Activated CD4-positive, alpha-beta memory T cell treated with anti-CD3 and anti-CD28 coated beads, Interleukin-2, amount 10 ng/mL, durations not matched to agents 7 days and 5 days (primary cell): ENCODE measurements around the gene GLIS1. TPM values are rescaled to one million over a fixed set of nuclear protein-coding genes. Genes with fewer than 3 reads are reported as not detected.
A peak's percentile ranks its signal among the peaks of the same experiment; 100 is the strongest.

Source experiments
- CTCF ChIA-PET: fragments of 350-600 bp; sonication (Branson Sonifier 250); formaldehyde crosslinking; loops from one replicate; lab custom pipeline; 2021; ENCODE audit warnings: antibody characterized with exemption, inconsistent platforms; lab: Charles Lee
- POLR2A ChIA-PET: fragments of 350-600 bp; sonication (Branson Sonifier 250); formaldehyde crosslinking; loops from one replicate; lab custom pipeline; 2021; ENCODE audit warnings: antibody characterized with exemption; lab: Charles Lee
- DNase-seq: peaks from one replicate; pipeline ENCODE4 v3.0.0-alpha.2; 2020
- H3K27ac Mint-ChIP-seq: one replicate; pipeline ENCODE4 v1.8.0; 2021; ENCODE audit warnings: mild to moderate bottlenecking, mixed read lengths
- H3K27me3 Mint-ChIP-seq: one replicate; pipeline ENCODE4 v1.8.0; 2021; ENCODE audit warnings: mixed read lengths
- H3K36me3 Mint-ChIP-seq: one replicate; pipeline ENCODE4 v1.8.0; 2021; ENCODE audit warnings: low read depth, mixed read lengths
- H3K4me1 Mint-ChIP-seq: one replicate; pipeline ENCODE4 v1.8.0; 2021; ENCODE audit warnings: mixed read lengths
- H3K4me3 Mint-ChIP-seq: one replicate; pipeline ENCODE4 v1.8.0; 2021; ENCODE audit warnings: mild to moderate bottlenecking, mixed read lengths
- H3K9me3 Mint-ChIP-seq: one replicate; pipeline ENCODE4 v1.8.0; 2021; ENCODE audit warnings: mixed read lengths
- total RNA-seq, 2 experiments: library from RNA; stranded (reverse); gene quantifications; one replicate each; pipeline ENCODE4 v1.2.3, GENCODE V29; 2021

The GLIS1 gene
- total RNA-seq: not detected

DNA sequence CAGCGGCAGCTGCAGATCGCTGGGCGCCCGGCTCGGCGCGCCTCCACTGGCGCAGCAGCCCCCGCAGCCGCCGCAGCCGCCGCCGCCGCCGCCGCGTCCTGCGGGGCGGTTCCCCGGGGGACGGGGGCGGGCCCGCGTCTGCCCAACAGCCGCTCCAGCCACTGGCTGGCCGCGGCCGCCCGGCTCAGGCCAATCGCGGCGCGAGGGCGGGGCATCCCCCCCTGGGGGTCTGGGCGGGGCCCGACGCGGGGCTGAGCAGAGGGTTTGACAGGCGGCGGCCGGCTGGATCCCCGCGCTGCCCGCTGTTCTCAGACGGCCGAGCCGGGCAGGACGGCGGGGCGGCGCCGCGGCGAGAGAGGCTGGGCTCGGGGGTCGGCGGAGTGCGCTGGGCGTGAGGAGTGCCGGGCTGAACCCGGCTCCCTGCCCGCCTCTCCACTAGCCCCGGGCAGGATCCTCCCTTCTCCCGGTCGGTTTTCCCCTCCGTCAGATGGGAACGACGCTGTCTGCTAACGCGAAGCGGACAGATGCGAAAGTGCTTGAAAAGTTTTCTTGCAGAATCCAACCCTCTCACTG lies at the start of gene GLIS1:
Gene GLIS1, minus strand, starts transcription at position 56 of the 573 bp plus-strand sequence. CDS start 1,100 bp downstream, outside the sequence.
- ChIA-PET POLR2A (no interaction called here), CTCF (interaction anchor here (0.5 kb wide), 1 partner anchor 16 kb away, joined by 3 read pairs; no protein-coding TSS in a partner anchor)
- no peak within 1 kb of the TSS for H3K27ac Mint-ChIP-seq
- H3K36me3 Mint-ChIP-seq: peaks cover 3% of the 10 kb centered on the region
- H3K9me3 Mint-ChIP-seq: peaks cover 7% of the 10 kb centered on the region
- DNase-seq: peak; percentile 62
- H3K4me1 Mint-ChIP-seq: peaks cover 8% of the 10 kb centered on the region
- H3K4me3 Mint-ChIP-seq: peak within 1 kb of the TSS; percentile 42
- peaks cover 68% of the 10 kb centered on the region for H3K27me3 Mint-ChIP-seq

DNA sequence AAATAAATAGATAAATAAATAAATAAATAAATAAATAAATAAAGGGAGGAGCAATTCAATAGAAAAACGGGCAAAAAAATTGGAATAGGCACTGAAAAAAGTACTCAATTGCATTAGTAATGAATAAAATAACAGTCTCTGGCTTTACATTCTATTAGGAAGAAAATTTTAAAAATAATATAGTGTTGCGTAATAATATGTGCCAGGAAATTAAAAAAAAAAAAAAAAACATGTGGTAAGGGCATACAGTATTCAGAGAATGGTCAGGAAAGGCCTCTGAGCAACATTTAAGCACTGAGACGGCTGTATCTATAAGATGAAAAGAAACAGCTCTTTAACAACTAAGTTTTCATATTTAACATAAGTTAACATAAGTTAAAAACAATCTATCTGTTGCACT lies 48.7 kb upstream of the GLIS1 start:
- H3K4me1 Mint-ChIP-seq: peaks cover 16% of the 10 kb centered on the region
- no peaks in the 10 kb centered on the region for H3K9me3 Mint-ChIP-seq
- peaks cover 54% of the 10 kb centered on the region for H3K36me3 Mint-ChIP-seq
- no peak overlapping the region for H3K27ac Mint-ChIP-seq
- POLR2A ChIA-PET: interaction anchor here (0.9 to 1.2 kb wide), 2 partner anchors 10 to 498 kb away, joined by 3 to 4 read pairs; no protein-coding TSS in a partner anchor
- DNase-seq: no peak
- CTCF ChIA-PET: no interaction called here
- no peak overlapping the region for H3K4me3 Mint-ChIP-seq
- H3K27me3 Mint-ChIP-seq: no peaks in the 10 kb centered on the region

DNA sequence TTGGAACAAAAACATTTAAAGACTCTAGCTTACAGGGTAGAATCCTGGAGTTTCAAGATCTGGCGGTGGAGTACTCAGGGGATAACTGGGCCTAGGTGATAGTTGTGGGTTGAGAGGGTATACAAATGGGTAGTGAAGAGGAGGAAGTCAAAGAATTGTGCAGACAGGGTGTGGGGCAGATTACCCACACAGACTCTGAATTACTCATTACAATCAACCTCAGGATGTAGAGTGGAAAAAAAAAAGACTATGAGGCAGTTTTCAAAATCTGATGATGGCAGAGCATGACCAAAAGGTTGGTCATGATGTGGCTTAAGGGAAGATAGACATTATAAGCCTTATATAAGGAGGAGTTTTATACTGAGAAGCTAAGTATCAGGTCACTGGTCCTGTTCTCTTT lies 44.1 kb upstream of the GLIS1 start:
- H3K36me3 Mint-ChIP-seq: peaks cover 48% of the 10 kb centered on the region
- H3K4me1 Mint-ChIP-seq: peaks cover 29% of the 10 kb centered on the region
- H3K27me3 Mint-ChIP-seq: no peaks in the 10 kb centered on the region
- POLR2A ChIA-PET: interaction anchor here (1.0 to 1.5 kb wide), 2 partner anchors 14 to 17 kb away, joined by 4 to 5 read pairs; no protein-coding TSS in a partner anchor
- H3K9me3 Mint-ChIP-seq: no peaks in the 10 kb centered on the region
- no peak overlapping the region for H3K4me3 Mint-ChIP-seq
- DNase-seq: peak; percentile 44
- H3K27ac Mint-ChIP-seq: peak overlapping the region; percentile 56
- CTCF ChIA-PET: no interaction called here

DNA sequence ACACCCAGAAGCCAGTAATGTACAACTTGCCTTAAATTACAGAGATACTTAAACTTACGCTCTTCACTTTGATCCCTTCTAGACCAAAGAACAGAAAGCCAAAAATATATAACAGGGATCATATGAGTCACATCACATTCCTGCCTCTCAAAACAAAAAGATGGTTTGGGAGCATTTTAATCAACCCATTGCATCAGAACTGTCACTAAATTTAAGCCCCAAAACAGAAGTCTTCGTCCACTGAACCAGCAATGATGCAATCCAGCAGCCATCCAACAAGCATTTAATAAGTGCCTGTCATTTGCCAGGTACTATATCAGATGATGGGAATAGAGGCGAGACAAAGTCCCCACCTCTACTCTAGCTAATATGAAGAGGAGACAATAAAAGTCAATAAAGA lies 42.7 kb upstream of the GLIS1 start:
- peak overlapping the region; percentile 1 for H3K27ac Mint-ChIP-seq
- H3K4me3 Mint-ChIP-seq: no peak overlapping the region
- ChIA-PET POLR2A (no interaction called here), CTCF (no interaction called here)
- peaks cover 52% of the 10 kb centered on the region for H3K36me3 Mint-ChIP-seq
- no peak for DNase-seq
- H3K27me3 Mint-ChIP-seq: no peaks in the 10 kb centered on the region
- H3K9me3 Mint-ChIP-seq: no peaks in the 10 kb centered on the region
- H3K4me1 Mint-ChIP-seq: peaks cover 29% of the 10 kb centered on the region

DNA sequence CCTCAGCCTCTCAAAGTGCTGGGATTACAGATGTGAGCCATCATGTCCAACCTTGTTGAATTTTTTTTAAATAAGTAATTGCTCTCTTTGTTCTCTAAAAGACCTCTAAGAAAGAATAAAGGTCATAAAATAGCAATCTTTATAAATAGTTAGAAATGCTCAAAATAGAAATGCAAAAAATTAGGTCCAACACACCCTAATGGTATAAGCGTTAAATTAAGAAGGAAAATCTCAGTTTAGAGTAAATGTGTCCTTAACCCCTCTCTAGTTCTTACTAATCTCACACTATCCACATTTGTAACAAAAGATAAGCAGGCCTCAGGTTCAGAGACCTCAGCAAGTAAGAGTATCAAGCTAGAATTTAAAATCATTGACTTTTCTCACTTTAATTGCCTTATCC lies 38.3 kb upstream of the GLIS1 start:
- ChIA-PET CTCF (interaction anchor here (0.5 kb wide), 1 partner anchor 183 kb away, joined by 3 read pairs; no protein-coding TSS in a partner anchor), POLR2A (no interaction called here)
- Mint-ChIP-seq H3K4me1 (peaks cover 10% of the 10 kb centered on the region), H3K27me3 (no peaks in the 10 kb centered on the region), H3K9me3 (no peaks in the 10 kb centered on the region), H3K4me3 (no peak overlapping the region), H3K36me3 (peaks cover 23% of the 10 kb centered on the region), H3K27ac (no peak overlapping the region)
- DNase-seq: no peak

DNA sequence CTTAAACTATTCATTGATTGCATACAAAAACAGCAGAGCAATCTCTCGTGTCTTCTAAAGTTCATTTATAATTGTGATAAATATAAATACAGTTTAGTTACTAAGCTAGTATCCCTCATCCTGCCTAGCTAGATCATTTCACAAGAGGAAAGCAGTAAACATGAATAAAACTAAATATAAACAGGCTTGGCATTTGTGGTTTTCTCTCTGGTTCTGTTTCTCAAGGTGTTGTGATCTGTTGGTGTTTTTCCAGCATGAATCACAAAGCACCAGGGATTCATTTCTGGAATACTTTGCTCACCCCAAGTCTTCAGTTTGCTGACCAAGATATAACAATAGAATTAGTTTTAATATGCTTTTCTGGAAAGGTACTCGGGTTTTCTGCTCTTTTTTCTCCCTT lies 32.7 kb upstream of the GLIS1 start:
- no peak overlapping the region for H3K27ac Mint-ChIP-seq
- no peak overlapping the region for H3K4me3 Mint-ChIP-seq
- peaks cover 27% of the 10 kb centered on the region for H3K36me3 Mint-ChIP-seq
- ChIA-PET CTCF (interaction anchor here (0.8 kb wide), 1 partner anchor 18 kb away, joined by 3 read pairs; no protein-coding TSS in a partner anchor), POLR2A (no interaction called here)
- H3K9me3 Mint-ChIP-seq: no peaks in the 10 kb centered on the region
- H3K4me1 Mint-ChIP-seq: peaks cover 13% of the 10 kb centered on the region
- no peak for DNase-seq
- no peaks in the 10 kb centered on the region for H3K27me3 Mint-ChIP-seq

DNA sequence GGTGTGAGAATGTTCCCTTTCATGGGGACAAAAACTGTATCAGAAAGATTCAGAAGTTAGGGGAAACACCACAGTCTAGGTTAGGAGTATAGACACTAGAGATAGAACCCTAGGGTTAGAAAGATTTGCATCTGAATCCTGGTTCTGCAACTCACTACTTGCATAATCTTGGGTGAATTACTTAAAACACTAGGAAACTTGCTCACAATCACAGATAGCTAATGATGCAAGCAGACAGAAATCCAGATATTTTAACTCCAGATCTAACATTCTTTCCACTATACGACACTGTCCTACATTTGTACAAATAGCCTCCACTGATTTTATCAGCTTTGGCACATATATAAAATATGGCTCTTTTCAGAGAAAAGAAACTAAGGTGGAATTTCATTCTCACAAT lies 30.8 kb upstream of the GLIS1 start:
- Mint-ChIP-seq H3K9me3 (no peaks in the 10 kb centered on the region), H3K36me3 (peaks cover 43% of the 10 kb centered on the region), H3K4me3 (no peak overlapping the region), H3K27me3 (no peaks in the 10 kb centered on the region), H3K4me1 (peaks cover 32% of the 10 kb centered on the region), H3K27ac (no peak overlapping the region)
- ChIA-PET CTCF (no interaction called here), POLR2A (interaction anchor here (0.9 kb wide), 1 partner anchor 13 kb away, joined by 4 read pairs; no protein-coding TSS in a partner anchor)
- DNase-seq: no peak

DNA sequence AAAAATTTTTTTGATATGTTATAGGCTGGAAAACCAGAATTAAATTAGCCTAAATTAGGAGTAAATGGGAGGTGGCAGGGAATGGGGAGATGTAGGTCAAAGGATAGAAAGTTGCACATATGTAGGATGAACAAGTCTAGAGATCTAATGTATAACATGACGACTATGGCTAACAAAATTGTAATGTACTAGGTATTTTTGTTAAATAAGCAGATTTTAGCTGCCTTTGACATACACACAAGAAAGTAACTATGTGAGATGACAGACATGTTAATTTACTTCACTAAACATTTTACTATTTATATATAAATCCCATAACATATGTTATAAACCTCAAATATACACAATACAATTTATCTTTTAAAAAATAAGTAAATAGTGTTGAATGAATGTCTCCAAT lies 30.2 kb upstream of the GLIS1 start:
- POLR2A ChIA-PET: interaction anchor here (0.9 kb wide), 1 partner anchor 14 kb away, joined by 4 read pairs; no protein-coding TSS in a partner anchor
- peaks cover 32% of the 10 kb centered on the region for H3K4me1 Mint-ChIP-seq
- no peaks in the 10 kb centered on the region for H3K27me3 Mint-ChIP-seq
- no peak for DNase-seq
- peaks cover 43% of the 10 kb centered on the region for H3K36me3 Mint-ChIP-seq
- CTCF ChIA-PET: no interaction called here
- no peak overlapping the region for H3K4me3 Mint-ChIP-seq
- no peak overlapping the region for H3K27ac Mint-ChIP-seq
- H3K9me3 Mint-ChIP-seq: no peaks in the 10 kb centered on the region

DNA sequence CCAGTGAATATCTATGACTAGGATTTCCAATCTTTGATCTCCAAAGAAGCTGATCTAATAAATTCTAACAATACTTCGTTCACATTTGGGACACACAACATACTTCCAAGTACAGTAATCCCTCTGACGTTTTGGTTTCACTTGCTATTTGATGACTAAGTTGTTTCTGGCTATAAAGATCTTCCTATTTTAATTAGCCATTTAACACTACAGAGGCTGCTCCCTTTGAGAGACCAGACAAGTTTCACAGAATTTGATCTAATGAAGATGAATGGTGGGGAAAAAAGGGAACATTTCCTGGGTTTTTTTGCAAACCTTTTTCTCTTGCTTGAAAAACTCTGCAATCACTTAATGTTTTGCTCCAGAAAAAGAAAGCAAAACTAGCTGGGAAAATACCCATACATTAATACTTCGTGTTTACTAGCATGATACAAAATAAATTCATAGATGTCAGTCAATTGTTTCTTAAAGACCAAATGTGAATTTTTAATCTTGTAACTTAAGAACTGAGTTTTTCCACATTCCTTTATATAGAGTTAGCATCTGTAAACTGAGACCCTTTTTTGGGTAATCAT lies 28.0 kb upstream of the GLIS1 start:
- Mint-ChIP-seq H3K27ac (peak overlapping the region; percentile 81), H3K4me1 (peaks cover 32% of the 10 kb centered on the region), H3K9me3 (no peaks in the 10 kb centered on the region), H3K36me3 (peaks cover 39% of the 10 kb centered on the region), H3K27me3 (no peaks in the 10 kb centered on the region), H3K4me3 (peak overlapping the region; percentile 51)
- DNase-seq: no peak
- ChIA-PET POLR2A (interaction anchor here (0.8 to 1.0 kb wide), 3 partner anchors 8 to 70 kb away, joined by 3 to 5 read pairs (median 4); no protein-coding TSS in a partner anchor), CTCF (interaction anchor here (1.4 kb wide), 1 partner anchor 44 kb away, joined by 5 read pairs; no protein-coding TSS in a partner anchor)

DNA sequence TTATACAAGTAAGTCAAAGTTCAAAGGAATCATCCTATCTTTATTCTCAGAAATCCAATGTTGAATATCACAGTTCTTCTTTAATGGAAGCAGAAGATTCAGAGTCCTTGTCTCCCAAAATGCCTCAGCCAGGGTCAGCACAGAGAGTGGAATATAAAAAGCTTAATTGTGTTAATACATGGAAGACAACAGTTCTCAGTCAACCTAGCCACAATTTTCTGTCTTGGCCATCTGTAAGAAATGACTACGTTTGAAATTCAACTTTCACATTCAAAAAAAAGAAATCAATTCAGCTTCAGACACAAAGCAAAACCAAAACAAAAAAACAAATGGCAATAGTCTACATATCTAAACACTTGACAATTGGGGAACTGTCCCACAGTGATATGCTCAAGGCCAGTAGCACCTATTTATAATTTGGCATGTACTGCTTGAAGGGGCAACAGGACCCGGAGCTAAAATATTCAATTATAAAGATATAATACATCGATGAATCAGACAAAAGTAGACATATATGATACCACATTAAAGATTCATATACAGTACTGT lies 27.3 kb upstream of the GLIS1 start:
- ChIA-PET CTCF (interaction anchor here (0.6 to 1.4 kb wide), 3 partner anchors 13 to 208 kb away, joined by 3 to 5 read pairs (median 3); no protein-coding TSS in a partner anchor), POLR2A (interaction anchor here (1.0 to 1.1 kb wide), 4 partner anchors 8 to 71 kb away, joined by 3 to 6 read pairs (median 4); no protein-coding TSS in a partner anchor)
- H3K27me3 Mint-ChIP-seq: no peaks in the 10 kb centered on the region
- H3K4me1 Mint-ChIP-seq: peaks cover 32% of the 10 kb centered on the region
- H3K4me3 Mint-ChIP-seq: peak overlapping the region; percentile 51
- peak overlapping the region; percentile 81 for H3K27ac Mint-ChIP-seq
- DNase-seq: no peak
- H3K9me3 Mint-ChIP-seq: no peaks in the 10 kb centered on the region
- peaks cover 41% of the 10 kb centered on the region for H3K36me3 Mint-ChIP-seq

DNA sequence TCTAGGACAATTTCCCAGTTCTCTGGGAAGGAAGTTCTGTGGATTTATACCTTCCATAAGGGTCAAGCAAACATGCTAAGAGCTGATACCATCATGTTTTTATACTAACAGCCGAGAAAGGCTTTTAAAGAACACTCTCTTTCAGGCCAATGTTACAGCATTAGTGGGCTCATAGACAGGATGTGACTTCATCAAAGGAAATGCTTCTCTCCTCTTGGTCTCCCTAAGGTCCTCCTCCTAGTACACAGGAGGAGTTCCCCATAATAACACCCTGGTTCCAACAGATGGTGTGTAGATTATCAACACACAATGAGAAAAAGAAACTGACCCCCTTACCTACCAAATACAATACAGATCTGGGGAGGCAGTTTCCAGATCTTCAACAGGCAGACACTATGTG lies 26.7 kb upstream of the GLIS1 start:
- Mint-ChIP-seq H3K4me1 (peaks cover 32% of the 10 kb centered on the region), H3K36me3 (peaks cover 36% of the 10 kb centered on the region), H3K27ac (peak overlapping the region; percentile 81), H3K9me3 (no peaks in the 10 kb centered on the region), H3K27me3 (no peaks in the 10 kb centered on the region), H3K4me3 (no peak overlapping the region)
- no peak for DNase-seq
- POLR2A ChIA-PET: interaction anchor here (1.0 to 1.1 kb wide), 4 partner anchors 8 to 72 kb away, joined by 3 to 6 read pairs (median 4); no protein-coding TSS in a partner anchor
- CTCF ChIA-PET: interaction anchor here (1.0 to 1.4 kb wide), 2 partner anchors 12 to 45 kb away, joined by 3 to 5 read pairs; no protein-coding TSS in a partner anchor

DNA sequence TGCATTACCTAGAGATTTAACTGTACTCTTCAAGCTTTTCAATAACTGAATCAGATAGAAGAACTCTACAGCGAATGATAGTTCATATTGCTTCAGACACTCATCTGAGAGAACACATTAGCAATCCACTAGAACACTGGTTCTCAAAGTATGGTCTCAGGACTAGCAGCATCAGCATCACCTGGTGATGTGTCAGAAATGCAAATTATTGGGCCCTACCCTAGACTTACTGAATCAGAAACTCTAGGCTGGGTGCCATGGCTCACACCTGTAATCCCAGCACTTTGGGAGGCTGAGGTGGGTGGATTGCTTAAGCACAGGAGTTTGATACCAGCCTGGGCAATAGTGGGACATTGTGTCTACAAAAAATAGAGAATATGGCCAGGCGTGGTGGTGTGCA lies 24.9 kb upstream of the GLIS1 start:
- Mint-ChIP-seq H3K4me1 (peaks cover 32% of the 10 kb centered on the region), H3K36me3 (peaks cover 35% of the 10 kb centered on the region), H3K27me3 (no peaks in the 10 kb centered on the region), H3K27ac (peak overlapping the region; percentile 3), H3K9me3 (no peaks in the 10 kb centered on the region), H3K4me3 (no peak overlapping the region)
- CTCF ChIA-PET: interaction anchor here (2.6 kb wide), 1 partner anchor 10 kb away, joined by 13 read pairs; no protein-coding TSS in a partner anchor
- DNase-seq: no peak
- POLR2A ChIA-PET: no interaction called here

DNA sequence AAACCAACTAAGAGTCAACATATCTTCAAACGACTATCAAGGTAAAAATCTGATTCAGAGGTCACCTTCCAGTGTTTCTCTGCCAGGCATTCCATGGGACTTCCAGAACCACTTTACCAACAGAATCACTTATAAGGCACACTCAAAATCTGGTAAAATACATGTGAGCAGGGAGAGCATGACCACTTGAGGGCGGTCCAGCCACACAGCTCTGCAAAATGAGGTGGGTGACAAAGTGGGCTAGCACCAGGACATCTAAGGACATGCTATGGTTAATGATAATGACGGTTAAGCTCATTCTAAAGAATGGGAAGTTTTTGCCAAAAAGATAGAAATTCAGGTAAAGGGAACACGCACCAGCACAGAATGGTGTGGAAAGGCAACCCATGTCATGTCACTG lies 24.5 kb upstream of the GLIS1 start:
- H3K4me1 Mint-ChIP-seq: peaks cover 30% of the 10 kb centered on the region
- peaks cover 31% of the 10 kb centered on the region for H3K36me3 Mint-ChIP-seq
- no peak for DNase-seq
- H3K27me3 Mint-ChIP-seq: no peaks in the 10 kb centered on the region
- no peak overlapping the region for H3K27ac Mint-ChIP-seq
- no peak overlapping the region for H3K4me3 Mint-ChIP-seq
- ChIA-PET POLR2A (no interaction called here), CTCF (interaction anchor here (2.6 kb wide), 1 partner anchor 10 kb away, joined by 13 read pairs; no protein-coding TSS in a partner anchor)
- no peaks in the 10 kb centered on the region for H3K9me3 Mint-ChIP-seq
